CD4-positive, alpha-beta memory T cell (primary cell): Measurements from ENCODE around the gene LIX1. TPM values are rescaled to one million over a fixed set of nuclear protein-coding genes. Genes with fewer than 3 reads are reported as not detected.
"Not testable (repeated sequence)": the region's sequence is repeated elsewhere in the genome, so short reads cannot be mapped to it uniquely, and the experiment has no call there.

Experiments
- CTCF ChIA-PET: fragments of 350-600 bp; sonication (Branson Sonifier 250); formaldehyde crosslinking; loops from one replicate; lab custom pipeline; 2021; ENCODE audit warnings: inconsistent platforms; ENCODE audit not compliant: partially characterized antibody; lab: Charles Lee
- POLR2A ChIA-PET: fragments of 350-600 bp; sonication (Branson Sonifier 250); formaldehyde crosslinking; loops from one replicate; lab custom pipeline; 2021; ENCODE audit not compliant: partially characterized antibody; lab: Charles Lee
- DNase-seq, 5 donors: peaks; one replicate each; pipeline versions ENCODE4 v3.0.0 to v3.0.0-alpha.2; 2020 to 2022; ENCODE audit warnings: mixed read lengths in 1 of 5
- H3K27ac ChIP-seq: one replicate; pipeline ENCODE4 v1.7.0; 2013; ENCODE audit warnings: low read depth, low read length
- H3K27me3 ChIP-seq: 2 replicates; pipeline ENCODE4 v1.7.0; 2013; ENCODE audit warnings: mild to moderate bottlenecking, low read length, moderate library complexity; ENCODE audit not compliant: insufficient read depth
- H3K36me3 ChIP-seq: 2 replicates; pipeline ENCODE4 v1.7.0; 2013; ENCODE audit warnings: mild to moderate bottlenecking, low read length, moderate library complexity; ENCODE audit not compliant: insufficient read depth
- H3K4me1 ChIP-seq: 2 replicates; pipeline ENCODE4 v1.7.0; 2013; ENCODE audit warnings: mild to moderate bottlenecking, low read length, moderate library complexity; ENCODE audit not compliant: insufficient read depth
- H3K4me3 ChIP-seq, 2 donors: one replicate each; pipeline ENCODE4 v1.7.0; 2013; ENCODE audit warnings: low read length in 2 of 2, mild to moderate bottlenecking in 1 of 2
- H3K9me3 ChIP-seq, 2 donors: one replicate each; pipeline ENCODE4 v1.7.0; 2013; ENCODE audit warnings: low read length in 2 of 2, control low read depth in 1 of 2; ENCODE audit not compliant: control insufficient read depth in 1 of 2
- H3K27ac Mint-ChIP-seq, 7 donors: one replicate each; pipeline ENCODE4 v1.8.0; 2020 to 2021; ENCODE audit warnings: mixed read lengths in 7 of 7, mild to moderate bottlenecking in 6 of 7, inconsistent platforms in 3 of 7, moderate library complexity in 3 of 7
- H3K27me3 Mint-ChIP-seq, 2 donors: one replicate each; pipeline ENCODE4 v1.8.0; 2020 to 2021; ENCODE audit warnings: mixed read lengths in 2 of 2
- H3K36me3 Mint-ChIP-seq, 2 donors: one replicate each; pipeline ENCODE4 v1.8.0; 2020 to 2021; ENCODE audit warnings: mixed read lengths in 2 of 2, inconsistent platforms in 1 of 2, mild to moderate bottlenecking in 1 of 2
- H3K4me1 Mint-ChIP-seq, 4 donors: one replicate each; pipeline ENCODE4 v1.8.0; 2020 to 2021; ENCODE audit warnings: mixed read lengths in 4 of 4, mild to moderate bottlenecking in 1 of 4
- H3K4me3 Mint-ChIP-seq, 8 donors: one replicate each; pipeline ENCODE4 v1.8.0; 2020 to 2021; ENCODE audit warnings: mixed read lengths in 8 of 8, mild to moderate bottlenecking in 7 of 8, moderate library complexity in 6 of 8, inconsistent platforms in 3 of 8
- H3K9me3 Mint-ChIP-seq, 8 donors: one replicate each; pipeline ENCODE4 v1.8.0; 2020 to 2021; ENCODE audit warnings: mixed read lengths in 8 of 8, mild to moderate bottlenecking in 5 of 8, inconsistent platforms in 3 of 8, moderate library complexity in 1 of 8
- intact Hi-C: fragments of 100-400 bp; cut with micrococcal nuclease; formaldehyde crosslinking; loops from one replicate; pipeline ENCODE4 v1.15.1; 2023
- polyA plus RNA-seq, 2 donors: library from polyadenylated mRNA; unstranded; fragments of 300-500 nt; fragmentation: Illumina TruSeq; gene quantifications; one replicate each; pipeline ENCODE4 v1.2.3, GENCODE V29; 2021
- total RNA-seq, 2 experiments: library from RNA; stranded (reverse); gene quantifications; one replicate each; pipeline ENCODE4 v1.2.3, GENCODE V29; 2021

Gene LIX1
- not detected for total RNA-seq
- not detected for polyA plus RNA-seq

GRCh38 chr5:97142521-97143254 is at the start of gene LIX1:
Gene LIX1 (minus strand): TSS chr5:97142611. CDS start chr5:97142576, 35 bp downstream.
- Mint-ChIP-seq H3K4me1 (no peaks in the 10 kb centered on the region), H3K27me3 (peaks cover 5 to 15% of the 10 kb centered on the region in 2 donors), H3K27ac (peak within 1 kb of the TSS in 1 of 7 donors; percentile 54), H3K9me3 (no peaks in the 10 kb centered on the region), H3K4me3 (no peak within 1 kb of the TSS), H3K36me3 (no peaks in the 10 kb centered on the region)
- intact Hi-C loops: loop anchor here (1.0 kb wide), 1 partner anchor 273 kb away; no protein-coding TSS in a partner anchor
- H3K27ac ChIP-seq: no peak within 1 kb of the TSS
- ChIA-PET CTCF (interaction anchor here (1.1 to 2.8 kb wide), 5 partner anchors 20 to 528 kb away, joined by 3 to 27 read pairs (median 5); partner anchors contain the start of gene ERAP2), POLR2A (no interaction called here)
- no peaks in the 10 kb centered on the region for H3K36me3 ChIP-seq
- H3K9me3 ChIP-seq: no peaks in the 10 kb centered on the region
- DNase-seq: peak in 4 of 5 donors; percentile 10 to 21 (median 11)
- H3K27me3 ChIP-seq: no peaks in the 10 kb centered on the region
- no peak within 1 kb of the TSS for H3K4me3 ChIP-seq
- H3K4me1 ChIP-seq: no peaks in the 10 kb centered on the region

- intact Hi-C loops: no loop called here
- Histone ChIP-seq H3K9me3 (no peaks in the 10 kb centered on the region), H3K36me3 (no peaks in the 10 kb centered on the region), H3K4me3 (no peak overlapping the region), H3K27me3 (no peaks in the 10 kb centered on the region), H3K4me1 (peaks cover 7% of the 10 kb centered on the region), H3K27ac (no peak overlapping the region)
- DNase-seq: no peak
- Mint-ChIP-seq H3K4me3 (no peak overlapping the region), H3K4me1 (peaks cover 7% of the 10 kb centered on the region in 4 donors), H3K36me3 (peaks cover 4 to 16% of the 10 kb centered on the region in 2 donors), H3K9me3 (peaks cover 0 to 23% (median 16%) of the 10 kb centered on the region in 8 donors), H3K27me3 (peaks cover 4 to 12% of the 10 kb centered on the region in 2 donors), H3K27ac (no peak overlapping the region)
- CTCF ChIA-PET: no interaction called here
- POLR2A ChIA-PET: interaction anchor here (2.0 kb wide), 1 partner anchor 8 kb away, joined by 6 read pairs; the partner anchor contains the start of gene RIOK2
Measured at GRCh38 chr5:97191893-97192292, 49.5 kb upstream of the LIX1 start.

DNA sequence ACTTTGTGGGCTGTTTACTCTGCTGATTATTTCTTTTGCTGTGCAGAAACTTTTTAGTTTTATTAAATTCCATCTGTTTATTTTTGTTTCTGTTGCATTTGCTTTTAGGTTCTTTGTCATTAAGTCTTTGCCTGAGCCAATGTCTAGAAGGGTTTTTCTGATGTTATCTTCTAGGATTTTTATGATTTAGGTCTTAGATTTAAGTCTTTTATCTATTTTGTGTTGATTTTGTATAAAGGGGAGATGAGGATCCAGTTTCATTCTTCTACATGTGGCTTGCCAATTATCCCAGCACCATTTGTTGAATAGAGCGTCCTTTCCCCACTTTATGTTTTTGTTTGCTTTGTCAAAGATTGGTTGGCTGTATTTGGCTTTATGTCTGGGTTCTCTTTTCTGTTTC is 47.1 kb upstream of the LIX1 start:
- H3K4me3 ChIP-seq, H3K27ac Mint-ChIP-seq: not testable (repeated sequence)
- H3K9me3 Mint-ChIP-seq: peaks cover 0 to 23% (median 16%) of the 10 kb centered on the region in 8 donors

DNA sequence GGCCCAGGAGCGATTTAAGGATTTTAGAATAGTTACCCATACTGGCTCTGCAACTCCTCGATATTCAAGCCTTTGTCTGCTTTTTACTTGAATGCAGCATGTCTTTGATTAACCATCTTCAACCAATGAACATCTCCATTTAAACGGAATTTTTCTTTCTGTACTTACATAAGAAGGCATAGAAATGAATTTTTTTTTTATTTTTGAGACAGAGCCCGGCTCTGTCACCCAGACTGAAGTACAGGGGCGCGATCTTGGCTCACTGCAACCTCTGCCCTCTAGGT is 41.5 kb upstream of the LIX1 start:
- Histone ChIP-seq H3K27me3 (no peaks in the 10 kb centered on the region), H3K36me3 (peaks cover 3% of the 10 kb centered on the region), H3K4me3 (peak overlapping the region; percentile 77 to 87), H3K4me1 (peaks cover 29% of the 10 kb centered on the region), H3K9me3 (no peaks in the 10 kb centered on the region), H3K27ac (peak overlapping the region; percentile 95)
- peaks cover 20 to 45% (median 35%) of the 10 kb centered on the region in 4 donors for H3K4me1 Mint-ChIP-seq
- H3K4me3 Mint-ChIP-seq: peak overlapping the region; percentile 94 to 99 (median 97)
- intact Hi-C loops: loop anchor here (1.0 to 10.0 kb wide), 8 partner anchors 249 to 1851 kb away; partner anchors contain the start of genes ARSK, CAST, CHD1 and ELL2
- ChIA-PET POLR2A (interaction anchor here (0.7 to 2.1 kb wide), 10 partner anchors 8 to 1849 kb away, joined by 3 to 6 read pairs (median 4); partner anchors contain the start of genes CAST, CHD1, ERAP1 and LNPEP), CTCF (interaction anchor here (0.9 to 2.1 kb wide), 3 partner anchors 524 to 1587 kb away, joined by 3 to 4 read pairs (median 4); no protein-coding TSS in a partner anchor)
- H3K36me3 Mint-ChIP-seq: peaks cover 16 to 25% of the 10 kb centered on the region in 2 donors
- H3K9me3 Mint-ChIP-seq: peaks cover 0 to 1% (median 0%) of the 10 kb centered on the region in 8 donors
- H3K27me3 Mint-ChIP-seq: no peaks in the 10 kb centered on the region
- H3K27ac Mint-ChIP-seq: peak overlapping the region; percentile 99 to 100 (median 100)
- DNase-seq: peak in 1 of 5 donors; percentile 31

More for the DNA sequence above, 47.1 kb upstream of the LIX1 start:
- DNase-seq, H3K4me3 Mint-ChIP-seq, H3K36me3 ChIP-seq, CTCF ChIA-PET, H3K9me3 ChIP-seq, H3K27ac ChIP-seq, H3K27me3 ChIP-seq, POLR2A ChIA-PET, H3K4me1 ChIP-seq, H3K4me1 Mint-ChIP-seq: not testable (repeated sequence)
- Mint-ChIP-seq H3K27me3 (peaks cover 4 to 12% of the 10 kb centered on the region in 2 donors), H3K36me3 (peaks cover 4 to 16% of the 10 kb centered on the region in 2 donors)
- intact Hi-C loops: loop anchor here (10.0 kb wide), 1 partner anchor 1845 kb away; no protein-coding TSS in a partner anchor

- Mint-ChIP-seq H3K4me1 (peaks cover 23 to 50% (median 38%) of the 10 kb centered on the region in 4 donors), H3K27me3 (no peaks in the 10 kb centered on the region), H3K4me3 (peak within 1 kb of the TSS; percentile 94 to 99 (median 97)), H3K27ac (peak within 1 kb of the TSS; percentile 99 to 100 (median 100)), H3K9me3 (peaks cover 0 to 1% (median 0%) of the 10 kb centered on the region in 8 donors), H3K36me3 (peaks cover 21 to 31% of the 10 kb centered on the region in 2 donors)
- H3K27ac ChIP-seq: peak within 1 kb of the TSS; percentile 95
- H3K27me3 ChIP-seq: no peaks in the 10 kb centered on the region
- H3K9me3 ChIP-seq: no peaks in the 10 kb centered on the region
- peak within 1 kb of the TSS; percentile 77 to 87 for H3K4me3 ChIP-seq
- intact Hi-C loops: loop anchor here (1.0 to 10.0 kb wide), 8 partner anchors 248 to 1851 kb away; partner anchors contain the start of genes ARSK, CAST, CHD1 and ELL2
- H3K4me1 ChIP-seq: peaks cover 29% of the 10 kb centered on the region
- peak; percentile 91 to 94 (median 92) for DNase-seq
- POLR2A ChIA-PET: interaction anchor here (0.7 to 2.1 kb wide), 12 partner anchors 9 to 1850 kb away, joined by 3 to 6 read pairs (median 4); partner anchors contain the start of genes CAST, CHD1, ERAP1 and LNPEP
- CTCF ChIA-PET: interaction anchor here (0.6 to 2.1 kb wide), 6 partner anchors 19 to 1747 kb away, joined by 3 to 4 read pairs (median 4); no protein-coding TSS in a partner anchor
- peaks cover 8% of the 10 kb centered on the region for H3K36me3 ChIP-seq
Measured at GRCh38 chr5:97183100-97183929, 40.9 kb upstream of the LIX1 start, which contains the start of gene RIOK2. Gene RIOK2 (minus strand): TSS chr5:97183247. CDS start chr5:97183191, 56 bp downstream.

DNA sequence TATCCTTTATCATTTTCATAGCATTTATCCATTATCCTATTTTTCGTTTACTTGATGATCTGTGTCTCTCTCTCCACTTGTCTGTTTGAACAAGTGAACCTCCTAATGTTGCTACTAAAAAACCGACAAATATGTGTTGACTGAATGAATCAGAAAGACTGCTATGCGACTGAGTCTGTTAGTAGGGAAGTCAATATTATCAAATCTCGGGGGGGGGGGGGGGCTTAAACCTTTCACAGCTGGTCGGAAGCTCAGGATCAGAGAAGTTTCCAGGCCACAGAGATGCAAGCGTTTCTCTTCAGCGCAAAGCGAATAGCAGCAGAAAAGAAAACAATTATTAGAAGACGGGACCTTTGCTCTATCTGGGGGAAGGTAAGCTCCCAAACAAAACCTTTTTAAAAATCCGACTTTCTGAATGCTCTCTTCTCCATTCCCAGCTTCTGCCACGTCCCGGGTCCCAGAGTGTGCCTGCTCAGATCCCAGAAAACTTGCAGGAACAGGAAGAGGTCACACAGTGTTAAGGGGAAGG is 40.2 kb upstream of the LIX1 start:
- Mint-ChIP-seq H3K9me3 (peaks cover 0 to 1% (median 0%) of the 10 kb centered on the region in 8 donors), H3K4me3 (peak overlapping the region; percentile 94 to 99 (median 97)), H3K27me3 (no peaks in the 10 kb centered on the region), H3K36me3 (peaks cover 28 to 36% of the 10 kb centered on the region in 2 donors), H3K27ac (peak overlapping the region; percentile 99 to 100 (median 100)), H3K4me1 (peaks cover 26 to 51% (median 39%) of the 10 kb centered on the region in 4 donors)
- Histone ChIP-seq H3K9me3 (no peaks in the 10 kb centered on the region), H3K4me3 (peak overlapping the region; percentile 77 to 87), H3K4me1 (peaks cover 29% of the 10 kb centered on the region), H3K36me3 (peaks cover 14% of the 10 kb centered on the region), H3K27ac (peak overlapping the region; percentile 95), H3K27me3 (no peaks in the 10 kb centered on the region)
- no peak for DNase-seq
- CTCF ChIA-PET: interaction anchor here (1.0 to 1.3 kb wide), 3 partner anchors 9 to 569 kb away, joined by 3 to 4 read pairs (median 3); no protein-coding TSS in a partner anchor
- intact Hi-C loops: loop anchor here (1.0 to 10.0 kb wide), 8 partner anchors 247 to 1852 kb away; partner anchors contain the start of genes ARSK, CAST, CHD1 and ELL2
- POLR2A ChIA-PET: interaction anchor here (0.9 to 2.1 kb wide), 7 partner anchors 9 to 1850 kb away, joined by 3 to 6 read pairs (median 4); partner anchors contain the start of genes CHD1 and ERAP1
